ENCODE measurements around the gene NKPD1.

Gene NKPD1

DNA sequence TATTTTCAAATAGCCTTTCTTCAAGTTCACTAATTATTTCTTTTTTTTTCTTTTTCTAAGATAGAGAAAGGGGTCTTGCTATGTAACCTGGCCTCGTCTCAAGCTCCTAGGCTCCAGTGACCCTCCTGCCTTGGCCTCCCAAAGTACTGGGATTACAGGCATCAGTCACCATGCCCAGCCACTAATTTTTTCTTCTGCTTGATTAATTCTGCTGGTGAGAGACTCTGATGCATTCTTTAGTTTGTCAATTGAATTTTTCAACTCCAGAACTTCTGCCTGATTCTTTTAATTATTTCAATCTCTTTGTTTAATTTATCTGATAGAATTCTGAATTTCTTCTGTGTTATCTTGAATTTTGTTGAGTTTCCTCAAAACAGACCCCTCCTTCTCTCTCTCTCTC, 29.2 kb upstream of the NKPD1 start:
- Histone ChIP-seq H3K14ac (ENCODE audit: low read length in 2 of 2) (no peak overlapping the region), H3K9ac (ENCODE audit: low read length) (no peak overlapping the region), H3K27ac (ENCODE audit: low read length, poor library complexity, severe bottlenecking) (no peak overlapping the region), H3K4me3 (ENCODE audit: insufficient read depth in 1 of 2, low read depth in 1 of 2, low read length in 2 of 2) (no peak overlapping the region), H3K18ac (ENCODE audit: low read depth in 1 of 2, low read length in 2 of 2) (no peak overlapping the region), H4K91ac (ENCODE audit: low read length) (no peak overlapping the region), H3K9me3 (ENCODE audit: control insufficient read depth, low read length) (no peaks in the 10 kb centered on the region), H3K79me1 (replicated peaks; ENCODE audit: low read length, poor library complexity, severe bottlenecking) (no peaks in the 10 kb centered on the region), H2BK120ac (ENCODE audit: low read depth, low read length) (no peak overlapping the region), H2BK12ac (ENCODE audit: low read length in 2 of 2) (no peak overlapping the region), H3K4me2 (ENCODE audit: low read length, poor library complexity, severe bottlenecking) (no peak overlapping the region), H2AFZ (ENCODE audit: low read depth, low read length) (no peak overlapping the region), H3K4ac (ENCODE audit: low read depth in 1 of 2, low read length in 2 of 2) (no peak overlapping the region), H3K27me3 (ENCODE audit: control insufficient read depth in 1 of 2, insufficient read depth in 1 of 2, low read length in 2 of 2) (no peaks in the 10 kb centered on the region), H2BK15ac (ENCODE audit: low read depth, poor library complexity, severe bottlenecking) (no peak overlapping the region), H3K36me3 (ENCODE audit: control insufficient read depth in 1 of 2, insufficient read depth in 2 of 2, low read depth in 1 of 2, low read length in 2 of 2) (peaks cover 0 to 2% of the 10 kb centered on the region in 2 experiments), H2BK5ac (ENCODE audit: low read depth, low read length, poor library complexity, severe bottlenecking) (no peak overlapping the region), H3K4me1 (ENCODE audit: control insufficient read depth, insufficient read depth, low read depth, low read length) (peaks cover 4% of the 10 kb centered on the region), H4K8ac (ENCODE audit: low read length) (no peak overlapping the region), H3K23ac (ENCODE audit: low read length in 2 of 2) (no peak overlapping the region), H2AK5ac (ENCODE audit: low read length, severe bottlenecking) (no peak overlapping the region)
- no CpG with 5 or more reads among the region's 1 CpG for WGBS
- DNase-seq = no peak

DNA sequence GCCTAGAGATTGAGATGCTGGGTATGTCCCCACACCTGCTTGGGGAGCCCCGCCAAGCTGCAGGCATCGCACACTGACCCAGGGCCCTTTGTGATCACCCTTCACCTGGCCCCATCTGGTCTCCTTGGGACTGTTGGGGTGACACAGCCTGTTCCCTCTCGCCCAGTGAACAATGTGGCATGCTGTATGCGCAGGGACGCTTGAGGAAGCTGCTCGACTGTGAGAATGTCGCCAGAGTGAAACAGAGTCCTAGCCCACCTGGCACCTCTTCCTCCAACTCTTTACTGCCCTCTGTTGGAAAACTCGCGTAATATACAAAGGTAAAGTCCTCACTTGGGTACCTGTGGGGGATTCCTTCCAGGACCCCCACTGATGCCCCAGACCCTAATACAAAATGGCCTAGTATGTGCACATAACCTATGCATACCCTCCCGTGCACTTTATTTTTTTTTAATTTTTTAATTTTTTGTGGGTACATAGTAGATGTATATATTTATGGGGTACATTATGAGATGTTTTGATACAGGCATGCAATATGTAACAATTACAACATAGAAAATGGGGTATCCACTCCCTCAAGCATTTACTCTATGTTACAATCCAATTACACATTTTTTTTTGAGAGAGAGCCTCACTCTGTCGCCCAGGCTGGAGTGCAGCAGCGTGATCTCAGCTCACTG, 26.8 kb upstream of the NKPD1 start:
- H2AFZ ChIP-seq (ENCODE audit: low read depth, low read length) = no peak overlapping the region
- no peak overlapping the region for H3K9ac ChIP-seq (ENCODE audit: low read length)
- 42% methylated on average over 11 of the region's 12 CpGs for WGBS
- H2BK15ac ChIP-seq (ENCODE audit: low read depth, poor library complexity, severe bottlenecking) = no peak overlapping the region
- no peak overlapping the region for H3K27ac ChIP-seq (ENCODE audit: low read length, poor library complexity, severe bottlenecking)
- H2BK12ac ChIP-seq (ENCODE audit: low read length in 2 of 2) = no peak overlapping the region
- no peak overlapping the region for H2AK5ac ChIP-seq (ENCODE audit: low read length, severe bottlenecking)
- H3K14ac ChIP-seq (ENCODE audit: low read length in 2 of 2) = no peak overlapping the region
- H3K4me2 ChIP-seq (ENCODE audit: low read length, poor library complexity, severe bottlenecking) = no peak overlapping the region
- no peak for DNase-seq
- H3K23ac ChIP-seq (ENCODE audit: low read length in 2 of 2) = no peak overlapping the region
- H2BK5ac ChIP-seq (ENCODE audit: low read depth, low read length, poor library complexity, severe bottlenecking) = no peak overlapping the region
- H3K18ac ChIP-seq (ENCODE audit: low read depth in 1 of 2, low read length in 2 of 2) = no peak overlapping the region
- H3K79me1 ChIP-seq (replicated peaks; ENCODE audit: low read length, poor library complexity, severe bottlenecking) = peaks cover 3% of the 10 kb centered on the region
- H4K8ac ChIP-seq (ENCODE audit: low read length) = no peak overlapping the region
- peaks cover 4% of the 10 kb centered on the region for H3K4me1 ChIP-seq (ENCODE audit: control insufficient read depth, insufficient read depth, low read depth, low read length)
- H2BK120ac ChIP-seq (ENCODE audit: low read depth, low read length) = no peak overlapping the region
- no peaks in the 10 kb centered on the region for H3K27me3 ChIP-seq (ENCODE audit: control insufficient read depth in 1 of 2, insufficient read depth in 1 of 2, low read length in 2 of 2)
- no peak overlapping the region for H3K4me3 ChIP-seq (ENCODE audit: insufficient read depth in 1 of 2, low read depth in 1 of 2, low read length in 2 of 2)
- H3K4ac ChIP-seq (ENCODE audit: low read depth in 1 of 2, low read length in 2 of 2) = no peak overlapping the region
- H3K9me3 ChIP-seq (ENCODE audit: control insufficient read depth, low read length) = no peaks in the 10 kb centered on the region
- no peak overlapping the region for H4K91ac ChIP-seq (ENCODE audit: low read length)
- peaks cover 0 to 2% of the 10 kb centered on the region in 2 experiments for H3K36me3 ChIP-seq (ENCODE audit: control insufficient read depth in 1 of 2, insufficient read depth in 2 of 2, low read depth in 1 of 2, low read length in 2 of 2)

DNA sequence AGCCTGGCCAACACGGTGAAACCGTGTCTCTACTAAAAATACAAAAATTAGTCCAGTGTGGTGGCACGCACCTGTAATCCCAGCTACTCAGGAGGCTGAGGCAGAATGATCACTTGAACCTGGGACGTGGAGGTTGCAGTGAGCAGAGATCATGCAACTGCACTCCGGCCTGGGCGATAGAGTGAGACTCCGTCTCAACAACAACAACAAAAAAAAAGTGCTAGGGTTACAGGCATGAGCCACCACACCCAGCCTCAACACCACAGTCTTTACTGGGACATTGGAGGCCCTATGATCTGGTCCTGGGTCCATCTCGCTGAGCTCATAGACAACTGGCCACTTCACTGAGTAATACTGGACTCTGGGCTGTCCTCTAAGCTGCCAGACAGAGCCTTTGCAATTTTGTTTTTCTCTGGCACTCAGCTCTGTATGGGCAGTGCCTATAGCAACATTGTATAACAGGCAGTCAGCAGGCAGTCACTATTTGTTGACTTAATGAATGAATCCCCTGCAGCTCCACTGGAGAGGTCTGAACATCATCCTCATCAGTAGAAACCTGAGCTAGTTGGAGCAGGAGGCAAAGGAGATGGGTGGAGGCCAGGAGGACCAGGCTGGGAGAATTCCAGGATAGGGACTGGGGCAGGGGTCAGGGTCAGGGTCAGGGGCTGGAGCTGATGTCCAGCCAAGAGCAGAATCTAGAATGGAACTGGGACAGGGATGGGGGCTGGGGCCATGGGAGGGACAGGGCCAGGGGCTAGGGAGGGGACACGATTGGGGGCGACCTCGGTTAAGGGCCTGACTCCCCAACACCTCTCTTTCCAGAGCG, 25.9 kb upstream of the NKPD1 start:
- Histone ChIP-seq H3K79me1 (replicated peaks; ENCODE audit: low read length, poor library complexity, severe bottlenecking) (peaks cover 4% of the 10 kb centered on the region), H3K27ac (ENCODE audit: low read length, poor library complexity, severe bottlenecking) (no peak overlapping the region), H3K18ac (ENCODE audit: low read depth in 1 of 2, low read length in 2 of 2) (no peak overlapping the region), H3K4me1 (ENCODE audit: control insufficient read depth, insufficient read depth, low read depth, low read length) (peaks cover 4% of the 10 kb centered on the region), H3K4ac (ENCODE audit: low read depth in 1 of 2, low read length in 2 of 2) (no peak overlapping the region), H2BK15ac (ENCODE audit: low read depth, poor library complexity, severe bottlenecking) (no peak overlapping the region), H3K36me3 (ENCODE audit: control insufficient read depth in 1 of 2, insufficient read depth in 2 of 2, low read depth in 1 of 2, low read length in 2 of 2) (peaks cover 2% of the 10 kb centered on the region in 2 experiments), H2AFZ (ENCODE audit: low read depth, low read length) (no peak overlapping the region), H3K4me2 (ENCODE audit: low read length, poor library complexity, severe bottlenecking) (no peak overlapping the region), H3K4me3 (ENCODE audit: insufficient read depth in 1 of 2, low read depth in 1 of 2, low read length in 2 of 2) (no peak overlapping the region), H3K27me3 (ENCODE audit: control insufficient read depth in 1 of 2, insufficient read depth in 1 of 2, low read length in 2 of 2) (no peaks in the 10 kb centered on the region), H3K9me3 (ENCODE audit: control insufficient read depth, low read length) (no peaks in the 10 kb centered on the region), H2BK5ac (ENCODE audit: low read depth, low read length, poor library complexity, severe bottlenecking) (no peak overlapping the region), H2AK5ac (ENCODE audit: low read length, severe bottlenecking) (no peak overlapping the region), H3K14ac (ENCODE audit: low read length in 2 of 2) (no peak overlapping the region), H2BK12ac (ENCODE audit: low read length in 2 of 2) (no peak overlapping the region), H4K91ac (ENCODE audit: low read length) (no peak overlapping the region), H2BK120ac (ENCODE audit: low read depth, low read length) (no peak overlapping the region), H3K9ac (ENCODE audit: low read length) (no peak overlapping the region), H3K23ac (ENCODE audit: low read length in 2 of 2) (no peak overlapping the region), H4K8ac (ENCODE audit: low read length) (no peak overlapping the region)
- DNase-seq = no peak
- WGBS = 87% methylated on average over 12 of the region's 12 CpGs

DNA sequence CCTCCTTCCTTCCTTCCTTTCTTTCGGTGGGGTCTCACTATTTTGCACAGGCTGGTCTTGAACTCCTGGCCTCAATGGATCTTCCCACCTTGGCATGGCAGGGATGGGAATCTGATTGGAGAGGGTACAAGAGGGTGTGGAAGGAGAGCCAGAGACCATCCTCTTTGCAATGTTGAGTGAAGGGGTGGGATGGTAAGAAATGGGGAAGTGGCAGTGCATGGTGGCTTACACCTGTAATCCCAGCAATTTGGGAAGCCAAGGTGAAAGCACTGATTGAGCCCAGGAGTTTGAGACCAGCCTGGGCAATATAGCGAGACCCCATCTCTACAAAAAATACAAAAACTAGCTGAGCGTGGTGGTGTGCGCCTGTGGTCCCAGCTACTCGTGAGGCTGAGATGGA, 23.3 kb upstream of the NKPD1 start:
- H2BK15ac ChIP-seq (ENCODE audit: low read depth, poor library complexity, severe bottlenecking) = no peak overlapping the region
- H3K9ac ChIP-seq (ENCODE audit: low read length) = no peak overlapping the region
- H3K4ac ChIP-seq (ENCODE audit: low read depth in 1 of 2, low read length in 2 of 2) = no peak overlapping the region
- no peak overlapping the region for H3K18ac ChIP-seq (ENCODE audit: low read depth in 1 of 2, low read length in 2 of 2)
- H2AK5ac ChIP-seq (ENCODE audit: low read length, severe bottlenecking) = no peak overlapping the region
- no peak overlapping the region for H2BK120ac ChIP-seq (ENCODE audit: low read depth, low read length)
- no peak for DNase-seq
- no peak overlapping the region for H2BK5ac ChIP-seq (ENCODE audit: low read depth, low read length, poor library complexity, severe bottlenecking)
- H3K4me1 ChIP-seq (ENCODE audit: control insufficient read depth, insufficient read depth, low read depth, low read length) = peaks cover 18% of the 10 kb centered on the region
- no peak overlapping the region for H3K27ac ChIP-seq (ENCODE audit: low read length, poor library complexity, severe bottlenecking)
- H3K27me3 ChIP-seq (ENCODE audit: control insufficient read depth in 1 of 2, insufficient read depth in 1 of 2, low read length in 2 of 2) = no peaks in the 10 kb centered on the region
- H2BK12ac ChIP-seq (ENCODE audit: low read length in 2 of 2) = no peak overlapping the region
- no peak overlapping the region for H4K91ac ChIP-seq (ENCODE audit: low read length)
- H3K4me3 ChIP-seq (ENCODE audit: insufficient read depth in 1 of 2, low read depth in 1 of 2, low read length in 2 of 2) = no peak overlapping the region
- no peak overlapping the region for H2AFZ ChIP-seq (ENCODE audit: low read depth, low read length)
- H3K79me1 ChIP-seq (replicated peaks; ENCODE audit: low read length, poor library complexity, severe bottlenecking) = peaks cover 19% of the 10 kb centered on the region
- peaks cover 6 to 15% of the 10 kb centered on the region in 2 experiments for H3K36me3 ChIP-seq (ENCODE audit: control insufficient read depth in 1 of 2, insufficient read depth in 2 of 2, low read depth in 1 of 2, low read length in 2 of 2)
- H3K23ac ChIP-seq (ENCODE audit: low read length in 2 of 2) = no peak overlapping the region
- H3K4me2 ChIP-seq (ENCODE audit: low read length, poor library complexity, severe bottlenecking) = no peak overlapping the region
- H3K9me3 ChIP-seq (ENCODE audit: control insufficient read depth, low read length) = no peaks in the 10 kb centered on the region
- H3K14ac ChIP-seq (ENCODE audit: low read length in 2 of 2) = no peak overlapping the region
- 94% methylated on average over 4 of the region's 5 CpGs for WGBS
- no peak overlapping the region for H4K8ac ChIP-seq (ENCODE audit: low read length)
